C4-2B (cell line): ENCODE measurements around the gene CRACDL.

Experiments
- ZFX ChIP-seq: fragments of 450-650 bp; IDR thresholded peaks from 2 replicates; pipeline ENCODE4 v1.6.1; 2017
- TF ChIP-seq, protein P1 (sequence below): fragments of 450-650 bp; conservative IDR thresholded peaks from 2 replicates; pipeline ENCODE4 v1.5.1; 2017; ENCODE audit warnings: mild to moderate bottlenecking

DNA sequence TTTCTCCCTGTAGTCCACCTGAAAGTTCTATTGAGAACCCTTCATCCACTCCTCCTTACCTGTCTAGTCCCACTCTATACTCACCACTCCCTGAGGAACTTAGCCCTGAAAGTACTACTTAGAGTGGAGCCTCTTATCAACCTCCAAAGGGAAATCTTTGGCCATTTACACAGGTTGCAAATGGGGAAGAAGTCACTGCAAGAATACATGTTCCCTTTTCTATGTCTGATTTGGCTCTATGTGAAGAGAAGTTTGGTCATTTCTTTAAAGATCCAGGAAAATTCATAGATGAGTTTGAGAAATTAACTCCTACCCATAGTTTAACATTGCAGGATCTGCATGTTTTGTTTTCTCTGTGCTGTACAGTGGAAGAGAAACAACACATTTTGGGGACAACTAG lies 182.2 kb downstream of the CRACDL start:
- no peak for TF ChIP-seq ZFX
- TF ChIP-seq, protein P1, sequence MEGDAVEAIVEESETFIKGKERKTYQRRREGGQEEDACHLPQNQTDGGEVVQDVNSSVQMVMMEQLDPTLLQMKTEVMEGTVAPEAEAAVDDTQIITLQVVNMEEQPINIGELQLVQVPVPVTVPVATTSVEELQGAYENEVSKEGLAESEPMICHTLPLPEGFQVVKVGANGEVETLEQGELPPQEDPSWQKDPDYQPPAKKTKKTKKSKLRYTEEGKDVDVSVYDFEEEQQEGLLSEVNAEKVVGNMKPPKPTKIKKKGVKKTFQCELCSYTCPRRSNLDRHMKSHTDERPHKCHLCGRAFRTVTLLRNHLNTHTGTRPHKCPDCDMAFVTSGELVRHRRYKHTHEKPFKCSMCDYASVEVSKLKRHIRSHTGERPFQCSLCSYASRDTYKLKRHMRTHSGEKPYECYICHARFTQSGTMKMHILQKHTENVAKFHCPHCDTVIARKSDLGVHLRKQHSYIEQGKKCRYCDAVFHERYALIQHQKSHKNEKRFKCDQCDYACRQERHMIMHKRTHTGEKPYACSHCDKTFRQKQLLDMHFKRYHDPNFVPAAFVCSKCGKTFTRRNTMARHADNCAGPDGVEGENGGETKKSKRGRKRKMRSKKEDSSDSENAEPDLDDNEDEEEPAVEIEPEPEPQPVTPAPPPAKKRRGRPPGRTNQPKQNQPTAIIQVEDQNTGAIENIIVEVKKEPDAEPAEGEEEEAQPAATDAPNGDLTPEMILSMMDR = no peak
